ENCODE results near the gene ACSL1.

- TF ChIP-seq POLR2A (IDR thresholded peaks at IDR 0.05; ENCODE audit: low read depth) (no peak), EP300 (IDR thresholded peaks at IDR 0.05) (no peak), POLR2AphosphoS5 (IDR thresholded peaks at IDR 0.05) (no peak)
- TF ChIP-seq, protein P1, sequence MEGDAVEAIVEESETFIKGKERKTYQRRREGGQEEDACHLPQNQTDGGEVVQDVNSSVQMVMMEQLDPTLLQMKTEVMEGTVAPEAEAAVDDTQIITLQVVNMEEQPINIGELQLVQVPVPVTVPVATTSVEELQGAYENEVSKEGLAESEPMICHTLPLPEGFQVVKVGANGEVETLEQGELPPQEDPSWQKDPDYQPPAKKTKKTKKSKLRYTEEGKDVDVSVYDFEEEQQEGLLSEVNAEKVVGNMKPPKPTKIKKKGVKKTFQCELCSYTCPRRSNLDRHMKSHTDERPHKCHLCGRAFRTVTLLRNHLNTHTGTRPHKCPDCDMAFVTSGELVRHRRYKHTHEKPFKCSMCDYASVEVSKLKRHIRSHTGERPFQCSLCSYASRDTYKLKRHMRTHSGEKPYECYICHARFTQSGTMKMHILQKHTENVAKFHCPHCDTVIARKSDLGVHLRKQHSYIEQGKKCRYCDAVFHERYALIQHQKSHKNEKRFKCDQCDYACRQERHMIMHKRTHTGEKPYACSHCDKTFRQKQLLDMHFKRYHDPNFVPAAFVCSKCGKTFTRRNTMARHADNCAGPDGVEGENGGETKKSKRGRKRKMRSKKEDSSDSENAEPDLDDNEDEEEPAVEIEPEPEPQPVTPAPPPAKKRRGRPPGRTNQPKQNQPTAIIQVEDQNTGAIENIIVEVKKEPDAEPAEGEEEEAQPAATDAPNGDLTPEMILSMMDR (IDR thresholded peaks at IDR 0.05), result no peak
Observed at GRCh38 chr4:184762100-184762499, 63.7 kb downstream of the ACSL1 start.

Data from esophagus muscularis mucosa (tissue), 4 donors.